A549 treated with AZD9567 at 1 μM for 4 hours (cell line): ENCODE results near the gene MOCS1. TPM values are rescaled to one million over a fixed set of nuclear protein-coding genes. Genes with fewer than 3 reads are reported as not detected.

ENCODE experiments used
- total RNA-seq: library from RNA; stranded (reverse); fragments of 200-300 nt; extraction: Qiagen RNA extraction; gene quantifications from 5 replicates; pipeline ENCODE4 v1.2.3, GENCODE V29; 2022; ENCODE audit not compliant: insufficient read depth

MOCS1 gene
- total RNA-seq: 2.0 to 4.2 TPM (median 2.0 TPM) in 5 replicates

DNA sequence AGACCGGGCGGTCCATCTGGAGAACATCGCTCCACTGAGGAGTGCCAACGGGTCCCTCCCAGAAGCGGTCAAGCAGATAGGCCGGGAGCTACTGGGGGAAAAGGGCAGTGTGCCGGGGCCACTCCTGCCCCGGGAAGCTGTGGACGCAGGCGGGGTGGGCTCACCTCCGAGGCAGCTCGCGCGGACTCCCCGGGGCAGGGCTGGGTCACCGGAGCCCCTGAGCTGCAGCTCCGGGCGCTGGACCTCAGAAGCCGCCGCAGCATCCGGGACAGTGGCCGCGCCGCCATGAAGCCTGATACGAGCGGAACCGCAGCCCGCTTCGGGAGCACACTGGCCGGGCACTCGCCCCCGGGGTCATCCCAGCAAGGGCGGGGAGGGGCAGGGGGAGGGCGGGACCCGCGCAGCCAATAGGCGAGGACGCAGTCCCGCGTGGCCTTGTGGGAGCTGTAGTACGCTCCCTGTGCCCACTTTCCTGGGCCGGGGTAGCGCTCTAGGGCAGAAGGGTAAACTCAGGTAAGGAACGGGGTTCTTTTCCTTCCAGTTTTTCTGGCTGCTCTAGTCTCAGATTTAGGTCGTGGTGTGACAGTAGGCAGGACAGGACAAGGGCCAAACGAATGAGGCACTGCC lies at the start of gene MOCS1:
MOCS1 (minus strand) TSS at position 332 of the 627 bp plus-strand sequence; CDS start at position 287, 45 bp downstream.

Other genes starting within 250 kb of the MOCS1 start
- 0.13 to 0.35 TPM (median 0.18 TPM) in 4 of 5 replicates, not detected in the other for gene KIF6, start 209.1 kb downstream of the MOCS1 start, total RNA-seq
- gene DAAM2, start 142.1 kb downstream of the MOCS1 start, total RNA-seq: 0.03 to 0.08 TPM (median 0.07 TPM) in 4 of 5 replicates, not detected in the other